Measurements from ENCODE around the gene PSPC1. TPM values are rescaled to one million over a fixed set of nuclear protein-coding genes. Genes with fewer than 3 reads are reported as not detected.

PSPC1 gene
- total RNA-seq, 2 donors from 2014 or later = 48.7 to 90.4 TPM

DNA sequence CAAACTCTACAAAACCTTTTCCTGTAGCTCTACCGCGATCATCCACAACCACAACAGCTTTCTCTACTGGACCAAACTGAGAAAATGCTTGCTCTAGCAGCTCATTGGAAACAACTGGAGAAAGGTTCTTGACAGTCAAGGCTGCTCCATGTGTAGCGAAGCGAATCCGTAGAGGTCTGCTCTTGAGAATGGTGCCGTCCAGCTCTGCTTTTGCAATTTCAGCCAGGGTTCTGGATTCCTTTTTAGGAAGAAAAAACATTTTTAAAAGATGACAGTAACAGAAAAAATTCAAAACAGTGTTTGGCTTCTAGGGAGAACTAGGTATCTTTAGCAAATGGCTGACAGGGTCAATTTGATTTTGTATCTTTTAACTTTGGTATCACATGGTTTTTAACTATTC, 10.4 kb downstream of the PSPC1 start:
- no peak for DNase-seq (ENCODE audit: low spot score)
- WGBS = 85% methylated on average over 6 of the region's 6 CpGs
- intact Hi-C loops (cut with DNase I) = no loop called here

DNA sequence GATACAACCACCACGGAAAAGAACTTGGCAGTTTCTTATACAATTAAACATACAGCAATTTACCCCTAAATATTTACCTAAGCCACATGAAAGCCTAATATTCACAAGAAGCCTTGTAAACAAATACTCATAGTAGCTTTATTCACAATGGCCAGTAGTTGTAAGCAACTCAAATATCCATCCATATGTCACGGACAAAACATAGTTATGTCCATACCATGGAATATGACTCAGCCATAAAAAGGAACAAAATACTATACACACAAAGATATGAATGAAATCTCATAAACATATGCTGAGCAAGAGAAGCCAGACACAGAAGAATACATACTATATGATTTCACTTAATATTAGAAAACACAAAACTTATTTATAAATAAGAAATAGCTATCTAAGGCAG, 12.9 kb downstream of the PSPC1 start:
- 78% methylated on average over 2 of the region's 2 CpGs for WGBS
- Histone ChIP-seq H3K4me3 (no peak overlapping the region), H3K36me3 (peaks cover 0 to 10% of the 10 kb centered on the region in 2 donors), H3K27ac (no peak overlapping the region), H3K27me3 (replicated peaks; ENCODE audit: insufficient read depth) (no peaks in the 10 kb centered on the region), H3K4me1 (replicated peaks) (no peaks in the 10 kb centered on the region), H3K9me3 (no peaks in the 10 kb centered on the region)
- intact Hi-C loops (cut with DNase I) = no loop called here
- TF ChIP-seq, protein P1, sequence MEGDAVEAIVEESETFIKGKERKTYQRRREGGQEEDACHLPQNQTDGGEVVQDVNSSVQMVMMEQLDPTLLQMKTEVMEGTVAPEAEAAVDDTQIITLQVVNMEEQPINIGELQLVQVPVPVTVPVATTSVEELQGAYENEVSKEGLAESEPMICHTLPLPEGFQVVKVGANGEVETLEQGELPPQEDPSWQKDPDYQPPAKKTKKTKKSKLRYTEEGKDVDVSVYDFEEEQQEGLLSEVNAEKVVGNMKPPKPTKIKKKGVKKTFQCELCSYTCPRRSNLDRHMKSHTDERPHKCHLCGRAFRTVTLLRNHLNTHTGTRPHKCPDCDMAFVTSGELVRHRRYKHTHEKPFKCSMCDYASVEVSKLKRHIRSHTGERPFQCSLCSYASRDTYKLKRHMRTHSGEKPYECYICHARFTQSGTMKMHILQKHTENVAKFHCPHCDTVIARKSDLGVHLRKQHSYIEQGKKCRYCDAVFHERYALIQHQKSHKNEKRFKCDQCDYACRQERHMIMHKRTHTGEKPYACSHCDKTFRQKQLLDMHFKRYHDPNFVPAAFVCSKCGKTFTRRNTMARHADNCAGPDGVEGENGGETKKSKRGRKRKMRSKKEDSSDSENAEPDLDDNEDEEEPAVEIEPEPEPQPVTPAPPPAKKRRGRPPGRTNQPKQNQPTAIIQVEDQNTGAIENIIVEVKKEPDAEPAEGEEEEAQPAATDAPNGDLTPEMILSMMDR (IDR thresholded peaks at IDR 0.05) = no peak
- no peak for TF ChIP-seq POLR2AphosphoS5 (IDR thresholded peaks at IDR 0.05)
- TF ChIP-seq POLR2A (IDR thresholded peaks at IDR 0.05) = no peak
- DNase-seq (ENCODE audit: low spot score) = no peak

More for the DNA sequence above, 10.4 kb downstream of the PSPC1 start:
- no peak overlapping the region for H3K4me3 ChIP-seq
- no peaks in the 10 kb centered on the region for H3K27me3 ChIP-seq (replicated peaks; ENCODE audit: insufficient read depth)
- no peak overlapping the region for H3K27ac ChIP-seq
- no peaks in the 10 kb centered on the region for H3K9me3 ChIP-seq
- no peak for TF ChIP-seq POLR2A (IDR thresholded peaks at IDR 0.05)
- no peak for TF ChIP-seq POLR2AphosphoS5 (IDR thresholded peaks at IDR 0.05)
- TF ChIP-seq, protein P1 (IDR thresholded peaks at IDR 0.05) = no peak
- no peaks in the 10 kb centered on the region for H3K4me1 ChIP-seq (replicated peaks)
- peaks cover 0 to 10% of the 10 kb centered on the region in 2 donors for H3K36me3 ChIP-seq

DNA sequence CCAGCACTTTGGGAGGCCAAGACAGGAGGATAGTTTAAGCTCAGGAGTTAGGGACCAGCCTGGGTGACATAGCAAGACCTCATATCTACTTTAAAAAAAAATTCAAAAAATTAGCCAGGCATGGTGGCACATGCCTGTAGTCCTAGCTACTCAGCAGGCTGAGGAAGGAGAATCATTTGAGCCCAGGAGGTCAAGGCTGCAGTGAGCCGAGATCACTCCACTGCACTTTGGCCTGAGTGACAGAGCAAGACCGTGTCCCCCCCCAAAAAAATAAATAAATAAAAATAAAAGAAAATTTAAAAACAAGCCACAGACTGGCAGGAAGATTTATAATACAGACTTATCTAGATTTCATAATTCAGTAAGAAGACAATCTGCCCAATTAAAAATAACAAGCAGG, 14.8 kb downstream of the PSPC1 start:
- no peak for DNase-seq (ENCODE audit: low spot score)
- intact Hi-C loops (cut with DNase I) = no loop called here
- Histone ChIP-seq H3K36me3 (peaks cover 0 to 10% of the 10 kb centered on the region in 2 donors), H3K4me3 (no peak overlapping the region), H3K9me3 (no peaks in the 10 kb centered on the region), H3K27ac (no peak overlapping the region), H3K4me1 (replicated peaks) (no peaks in the 10 kb centered on the region), H3K27me3 (replicated peaks; ENCODE audit: insufficient read depth) (no peaks in the 10 kb centered on the region)
- WGBS = 71% methylated on average over 2 of the region's 2 CpGs
- TF ChIP-seq POLR2AphosphoS5 (IDR thresholded peaks at IDR 0.05) = no peak
- TF ChIP-seq POLR2A (IDR thresholded peaks at IDR 0.05) = no peak

DNA sequence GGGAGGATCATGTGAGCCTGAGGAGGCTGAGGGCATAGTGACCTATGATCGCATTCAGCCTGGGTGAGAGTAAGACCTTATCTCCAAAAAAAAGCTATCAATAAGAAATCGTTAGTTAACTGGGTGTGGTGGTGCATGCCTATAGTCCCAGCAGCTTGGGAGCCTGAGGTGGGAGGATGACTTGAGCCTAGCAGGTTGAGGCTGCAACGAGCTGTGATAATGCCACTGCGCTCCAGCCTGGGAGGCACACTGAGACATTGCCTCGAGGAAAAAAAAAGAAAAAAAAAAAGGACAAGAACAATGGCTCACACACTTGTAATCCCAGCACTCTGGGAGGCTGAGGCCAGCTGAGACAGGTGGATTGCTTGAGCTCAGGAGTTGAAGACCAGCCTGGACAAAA, 16.2 kb downstream of the PSPC1 start:
- H3K27me3 ChIP-seq (replicated peaks; ENCODE audit: insufficient read depth) = no peaks in the 10 kb centered on the region

DNA sequence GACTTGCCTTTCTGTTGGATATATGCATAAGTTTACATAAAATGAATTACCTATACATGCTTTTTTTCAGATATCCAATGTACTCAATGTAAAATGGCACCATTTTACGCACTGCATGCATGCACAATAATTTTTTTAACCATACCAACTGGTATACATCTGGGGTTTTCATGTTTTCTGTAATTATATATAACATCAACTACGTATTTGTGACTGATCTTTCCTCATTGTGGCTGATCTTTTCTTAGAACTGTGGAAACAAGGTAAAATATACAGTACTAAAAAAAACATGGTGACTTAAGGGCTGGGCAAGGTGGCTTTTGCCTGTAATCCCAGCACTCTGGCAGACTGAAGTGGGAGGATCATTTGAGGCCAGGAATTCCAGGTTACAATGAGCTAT, 18.5 kb downstream of the PSPC1 start:
- TF ChIP-seq POLR2A (IDR thresholded peaks at IDR 0.05) (no peak), POLR2AphosphoS5 (IDR thresholded peaks at IDR 0.05) (no peak)
- TF ChIP-seq, protein P1 (IDR thresholded peaks at IDR 0.05) = no peak
- no peaks in the 10 kb centered on the region for H3K9me3 ChIP-seq
- no peaks in the 10 kb centered on the region for H3K36me3 ChIP-seq
- no peak overlapping the region for H3K4me3 ChIP-seq
- WGBS = 97% methylated on average over 2 of the region's 2 CpGs
- no peak for DNase-seq (ENCODE audit: low spot score)
- no peaks in the 10 kb centered on the region for H3K27me3 ChIP-seq (replicated peaks; ENCODE audit: insufficient read depth)
- no peaks in the 10 kb centered on the region for H3K4me1 ChIP-seq (replicated peaks)
- no peak overlapping the region for H3K27ac ChIP-seq
- intact Hi-C loops (cut with DNase I) = no loop called here

More for the DNA sequence above, 16.2 kb downstream of the PSPC1 start:
- peaks cover 0 to 8% of the 10 kb centered on the region in 2 donors for H3K36me3 ChIP-seq
- no peaks in the 10 kb centered on the region for H3K4me1 ChIP-seq (replicated peaks)
- H3K4me3 ChIP-seq = no peak overlapping the region
- 48% methylated on average over 5 of the region's 5 CpGs for WGBS
- DNase-seq (ENCODE audit: low spot score) = no peak
- TF ChIP-seq POLR2A (IDR thresholded peaks at IDR 0.05) = no peak
- intact Hi-C loops (cut with DNase I) = no loop called here
- no peak overlapping the region for H3K27ac ChIP-seq
- no peaks in the 10 kb centered on the region for H3K9me3 ChIP-seq

DNA sequence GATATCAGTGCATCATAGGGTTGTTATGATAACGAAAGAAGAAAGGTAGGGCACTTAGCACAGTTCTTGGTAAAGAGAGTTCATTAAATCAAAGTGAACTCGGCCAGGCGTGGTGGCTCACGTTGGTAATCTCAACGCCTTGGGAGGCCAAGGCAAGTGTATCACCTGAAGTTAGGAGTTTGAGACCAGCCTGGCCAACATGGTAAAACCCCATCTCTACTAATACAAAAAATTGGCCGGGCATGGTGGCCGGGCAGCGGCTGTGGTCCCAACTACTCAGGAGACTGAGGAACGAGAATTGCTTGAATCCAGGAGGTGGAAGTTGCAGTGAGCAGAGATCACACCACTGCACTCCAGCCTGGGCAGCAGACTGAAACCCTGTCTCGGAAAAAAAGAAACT, 19.1 kb downstream of the PSPC1 start:
- Histone ChIP-seq H3K36me3 (no peaks in the 10 kb centered on the region), H3K9me3 (no peaks in the 10 kb centered on the region), H3K27me3 (replicated peaks; ENCODE audit: insufficient read depth) (no peaks in the 10 kb centered on the region), H3K27ac (no peak overlapping the region), H3K4me3 (no peak overlapping the region), H3K4me1 (replicated peaks) (no peaks in the 10 kb centered on the region)
- intact Hi-C loops (cut with DNase I) = no loop called here
- 89% methylated on average over 10 of the region's 10 CpGs for WGBS
- TF ChIP-seq POLR2A (IDR thresholded peaks at IDR 0.05) (no peak), POLR2AphosphoS5 (IDR thresholded peaks at IDR 0.05) (no peak)
- TF ChIP-seq, protein P1 (IDR thresholded peaks at IDR 0.05) = no peak
- no peak for DNase-seq (ENCODE audit: low spot score)

All from prostate gland (tissue), 2 donors.